Left hindlimb (tissue), 1 donor: Measurements from ENCODE around the gene ZNF813.
"Not testable (repeated sequence)": the region's sequence is repeated elsewhere in the genome, so short reads cannot be mapped to it uniquely, and the experiment has no call there.

Experiments used
- DNase-seq: peaks from one replicate; pipeline ENCODE4 v3.0.0-alpha.2; 2018

ZNF813 gene

DNA sequence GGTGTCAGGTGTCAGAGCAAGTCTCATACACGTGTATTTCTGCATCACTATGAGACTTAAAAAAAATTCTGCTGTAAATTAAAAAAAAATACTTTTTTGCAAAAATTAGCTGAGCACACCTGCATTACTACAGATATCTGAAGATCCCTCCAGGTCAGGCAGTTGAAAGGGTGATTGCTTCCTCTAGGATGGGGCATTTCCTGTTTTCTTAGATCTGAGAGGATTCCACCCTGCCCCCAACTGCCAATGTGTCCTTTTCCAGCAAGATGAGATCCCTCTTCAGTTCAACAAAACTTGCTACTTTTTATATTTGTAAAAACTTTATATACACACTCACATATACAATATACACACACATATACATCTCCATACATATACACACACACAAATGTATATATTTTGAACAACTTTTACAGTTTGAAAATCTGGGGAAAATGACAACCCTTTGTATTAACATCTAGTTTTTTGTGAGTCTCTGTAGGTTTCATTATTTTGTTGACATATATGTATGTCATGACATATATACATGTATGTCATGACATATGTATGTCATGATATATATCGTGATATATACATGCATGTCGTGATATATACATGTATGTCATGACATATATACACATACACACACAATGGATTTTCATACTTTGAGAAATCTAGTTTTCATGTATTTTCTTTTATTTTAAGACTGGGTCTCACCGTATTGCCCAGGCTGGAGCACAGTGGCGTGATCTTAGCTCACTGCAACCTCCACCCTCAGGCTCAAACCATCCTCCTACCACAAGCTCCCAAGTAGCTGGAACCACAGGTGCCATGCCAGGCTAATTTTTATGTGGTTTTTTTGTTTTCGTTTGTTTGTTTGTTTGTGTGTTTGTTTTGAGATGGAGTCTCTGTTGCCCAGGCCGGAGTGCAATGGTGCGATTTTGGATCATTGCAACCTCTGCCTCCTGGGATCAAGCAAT is 17.8 kb downstream of the ZNF813 start:
- DNase-seq: no peak

DNA sequence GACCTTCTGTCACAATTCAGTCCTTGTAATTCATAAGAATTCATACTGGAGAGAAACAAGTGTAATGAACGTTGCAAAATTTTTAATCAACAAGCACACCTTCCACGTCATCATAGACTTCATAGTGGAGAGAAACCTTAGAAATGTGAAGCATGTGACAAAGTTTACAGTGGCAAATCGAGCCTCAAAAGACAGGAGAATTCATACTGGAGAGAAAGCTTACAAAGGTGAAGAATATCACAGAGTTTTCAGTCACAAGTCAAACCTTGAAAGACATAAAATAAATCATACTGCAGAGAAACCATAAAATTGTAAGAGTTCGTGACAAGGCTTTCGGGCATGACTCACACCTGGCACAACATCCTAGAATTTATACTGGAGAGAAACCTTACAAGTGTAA is 24.6 kb downstream of the ZNF813 start:
- DNase-seq: no peak

DNA sequence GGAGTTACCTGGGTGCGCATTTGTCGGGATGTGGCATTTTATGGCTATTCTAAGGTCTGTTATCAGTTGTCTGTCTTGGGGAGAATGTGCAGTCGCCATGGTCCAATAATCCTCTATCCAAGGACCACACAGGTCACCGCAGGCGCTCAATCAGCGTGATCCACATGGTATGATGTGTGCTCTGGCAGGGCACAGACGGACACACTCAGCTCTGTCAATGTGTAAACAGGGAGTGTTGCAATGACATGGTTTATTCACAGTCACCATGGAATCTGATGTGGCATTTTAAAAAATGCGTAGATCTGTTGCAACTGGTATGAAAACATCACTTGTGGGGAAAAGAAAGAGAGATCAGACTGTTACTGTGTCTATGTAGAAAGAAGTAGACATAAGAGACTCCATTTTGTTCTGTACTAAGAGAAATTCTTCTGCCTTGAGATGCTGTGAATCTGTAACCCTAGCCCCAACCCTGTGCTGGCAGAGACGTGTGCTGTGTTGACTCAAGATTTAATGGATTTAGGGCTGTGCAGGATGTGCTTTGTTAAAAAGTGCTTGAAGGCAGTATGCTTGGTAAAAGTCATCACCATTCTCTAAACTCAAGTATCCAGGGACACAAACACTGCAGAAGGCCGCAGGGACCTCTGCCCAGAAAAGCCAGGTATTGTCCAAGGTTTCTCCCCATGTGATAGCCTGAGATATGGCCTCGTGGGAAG is 29.9 kb downstream of the ZNF813 start:
- DNase-seq: not testable (repeated sequence)

DNA sequence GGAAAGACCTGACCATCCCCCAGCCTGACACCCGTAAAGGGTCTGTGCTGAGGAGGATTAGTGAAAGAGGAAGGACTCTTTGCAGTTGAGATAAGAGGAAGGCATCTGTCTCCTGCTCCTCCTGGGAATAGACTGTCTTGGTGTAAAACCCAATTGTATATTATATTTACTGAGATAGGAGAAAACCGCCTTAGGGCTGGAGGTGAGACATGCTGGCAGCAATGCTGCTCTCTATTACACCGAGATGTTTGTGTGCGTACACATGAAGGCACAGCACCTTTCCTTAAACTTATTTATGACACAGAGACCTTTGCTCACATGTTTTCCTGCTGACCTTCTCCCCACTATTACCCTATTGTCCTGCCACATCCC is 30.5 kb downstream of the ZNF813 start:
- DNase-seq: not testable (repeated sequence)

DNA sequence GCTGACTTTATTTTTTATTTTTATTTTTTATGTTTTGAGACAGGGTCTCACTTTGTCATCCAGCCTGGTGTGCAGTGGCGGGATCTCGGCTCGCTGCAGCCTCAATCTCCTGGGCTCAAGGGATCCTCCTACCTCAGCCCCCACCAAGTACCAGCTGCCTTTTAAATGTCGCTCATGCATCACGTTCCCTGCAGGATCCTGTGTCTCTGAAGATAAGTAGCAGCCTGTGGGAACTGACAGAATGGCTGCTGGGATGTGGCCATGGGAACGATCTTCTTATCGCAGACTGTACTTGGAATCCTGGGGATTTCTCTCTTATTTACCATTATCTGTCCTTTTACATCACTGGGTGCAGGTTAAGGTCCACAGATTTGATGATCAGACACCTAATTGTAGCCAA is 35.6 kb downstream of the ZNF813 start:
- DNase-seq: not testable (repeated sequence)

DNA sequence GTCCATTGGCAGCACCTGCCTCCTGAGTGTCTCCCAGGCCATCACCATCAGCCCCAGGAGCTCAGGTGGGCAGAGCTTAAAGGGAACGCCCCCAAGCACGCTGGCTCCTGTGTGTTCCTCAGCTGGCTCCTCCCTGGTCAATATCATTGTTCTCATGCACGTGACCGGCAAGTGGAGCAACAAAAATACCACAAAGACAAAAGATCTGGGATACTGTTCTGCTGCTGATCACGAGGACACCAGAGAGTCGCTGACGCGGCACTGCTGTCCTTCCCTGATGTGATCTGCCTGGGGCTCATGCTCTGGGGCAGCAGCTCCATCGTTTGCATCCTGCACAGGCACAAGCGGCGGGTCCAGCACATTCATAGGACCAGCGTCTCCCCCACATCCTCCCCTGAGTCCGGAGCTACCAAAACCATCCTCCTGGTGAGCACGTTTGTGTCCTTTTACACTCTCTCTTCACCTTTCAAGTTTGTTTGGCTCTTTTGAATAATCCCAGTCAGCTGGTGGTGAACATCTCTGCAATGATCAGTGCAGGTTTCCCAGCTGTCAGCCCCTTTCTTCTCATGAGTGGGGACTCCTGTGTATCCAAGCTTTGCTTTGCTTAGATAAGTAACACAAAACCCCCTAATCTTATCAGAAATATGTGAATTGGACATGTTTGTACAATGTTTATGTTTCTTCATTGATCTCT is 36.3 kb downstream of the ZNF813 start:
- DNase-seq: not testable (repeated sequence)

DNA sequence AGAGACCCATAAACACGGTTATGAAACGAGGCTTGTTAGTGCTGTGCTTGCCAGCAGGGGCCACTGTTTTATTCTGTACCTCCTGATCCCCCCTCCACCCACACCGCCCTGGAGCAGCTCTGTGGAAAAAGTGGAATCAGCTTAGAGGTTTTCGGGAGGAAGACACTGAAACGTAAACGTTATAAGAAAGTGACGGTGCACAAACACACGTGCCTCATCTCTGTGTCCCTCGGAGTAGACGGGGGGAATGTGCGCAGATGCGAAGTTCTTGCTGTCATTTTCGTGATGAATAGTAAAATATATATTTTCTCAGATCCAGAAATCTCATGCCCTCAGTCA is 36.8 kb downstream of the ZNF813 start:
- not testable (repeated sequence) for DNase-seq

DNA sequence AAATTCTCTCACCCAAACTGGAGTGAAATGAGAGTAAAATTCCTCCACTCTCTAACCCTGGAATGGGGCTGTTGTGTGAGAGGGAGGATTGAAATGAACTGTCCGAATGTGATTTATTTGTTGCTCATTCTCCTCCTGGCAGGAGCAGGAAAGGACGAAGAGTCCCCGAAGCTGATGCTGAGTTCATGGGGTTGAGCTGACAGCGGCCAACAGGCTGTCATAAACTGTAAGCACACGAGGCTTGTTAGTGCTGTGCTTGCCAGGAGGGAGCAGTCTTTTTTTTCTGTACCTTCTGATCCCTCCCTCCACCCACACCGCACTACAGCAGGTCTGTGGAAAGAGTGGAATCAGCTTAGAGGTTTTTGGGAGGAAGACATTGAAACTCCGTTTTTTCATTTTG is 37.4 kb downstream of the ZNF813 start:
- DNase-seq: no peak

DNA sequence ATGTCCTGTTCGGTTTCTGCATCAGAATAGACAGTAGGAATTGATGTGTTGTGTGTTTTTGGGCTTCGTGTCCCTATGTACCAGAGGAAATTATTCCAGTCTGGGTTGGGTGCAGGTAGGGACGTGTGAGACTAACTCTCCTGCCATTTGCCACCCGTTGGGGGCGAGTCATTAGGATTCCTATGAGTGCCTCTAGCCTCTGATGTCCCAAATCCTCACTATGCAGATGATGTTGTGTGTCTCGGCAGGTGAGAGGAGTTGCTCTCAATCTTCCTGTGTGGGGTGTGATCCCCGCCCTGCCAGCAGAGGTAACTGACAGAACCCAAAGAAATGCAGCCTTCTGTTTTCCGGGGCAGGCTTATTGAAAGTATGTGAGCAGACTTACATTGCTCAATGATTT is 39.2 kb downstream of the ZNF813 start:
- no peak for DNase-seq

DNA sequence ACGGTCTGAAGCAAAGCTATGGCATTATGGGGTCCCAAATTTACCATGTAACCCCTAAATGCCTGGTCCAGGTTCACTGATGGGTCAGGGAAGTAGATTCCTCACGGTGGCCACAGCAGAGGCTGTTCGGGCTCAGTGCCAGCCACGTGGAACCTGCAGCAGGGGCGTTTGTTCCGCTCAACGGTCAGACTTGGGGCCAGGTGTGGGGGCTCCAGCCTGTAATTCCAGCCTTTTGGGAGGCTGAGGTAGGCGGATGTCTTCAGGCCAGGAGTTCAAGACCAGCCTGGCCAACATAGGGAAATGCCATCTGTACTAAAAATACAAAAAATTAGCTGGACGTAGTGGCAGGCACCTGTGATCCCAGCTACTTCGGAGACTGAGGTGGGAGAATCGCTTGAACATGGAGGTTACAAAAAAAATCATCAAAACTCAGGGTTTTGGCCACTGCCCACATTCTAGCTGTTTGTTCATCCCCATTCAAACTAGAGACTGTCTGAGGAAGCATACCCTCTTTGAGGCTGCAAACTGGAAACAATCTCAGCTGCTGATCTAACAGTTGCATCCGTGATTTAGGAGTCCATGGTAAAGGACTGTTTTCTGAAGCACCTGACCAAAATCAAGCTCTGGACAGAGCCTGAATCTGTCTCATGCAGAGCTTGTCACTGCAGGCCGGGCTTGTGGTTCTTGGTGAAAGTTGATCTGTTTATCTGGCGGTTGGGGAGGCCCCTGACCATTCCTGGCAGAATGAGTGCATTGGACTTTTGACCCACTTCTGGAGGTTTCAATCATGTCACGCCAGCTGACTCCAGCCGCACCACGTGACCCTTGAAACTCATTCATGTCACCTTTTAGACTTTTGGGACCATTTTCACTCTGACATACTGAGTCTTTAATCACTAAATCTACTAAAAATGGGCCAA is 40.2 kb downstream of the ZNF813 start:
- DNase-seq: no peak

DNA sequence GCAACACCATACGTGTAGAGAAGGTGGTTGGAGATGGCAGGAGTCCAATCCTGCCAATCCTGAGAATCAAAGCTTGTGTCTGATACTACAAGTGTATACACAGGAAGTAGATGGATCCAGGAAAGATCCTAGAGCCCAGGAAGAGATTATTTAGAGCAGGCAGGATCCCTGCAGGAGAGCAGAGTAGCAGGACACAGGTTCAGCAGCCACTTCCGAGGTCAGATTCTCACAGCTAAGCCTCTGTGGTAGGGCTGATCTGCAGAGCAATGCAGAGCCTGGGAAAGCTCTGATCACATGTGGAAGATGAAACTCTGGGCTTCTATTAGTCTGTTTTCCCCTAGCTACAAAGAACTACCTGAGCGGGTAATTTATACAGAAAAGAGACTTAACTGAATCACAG is 41.9 kb downstream of the ZNF813 start:
- no peak for DNase-seq

DNA sequence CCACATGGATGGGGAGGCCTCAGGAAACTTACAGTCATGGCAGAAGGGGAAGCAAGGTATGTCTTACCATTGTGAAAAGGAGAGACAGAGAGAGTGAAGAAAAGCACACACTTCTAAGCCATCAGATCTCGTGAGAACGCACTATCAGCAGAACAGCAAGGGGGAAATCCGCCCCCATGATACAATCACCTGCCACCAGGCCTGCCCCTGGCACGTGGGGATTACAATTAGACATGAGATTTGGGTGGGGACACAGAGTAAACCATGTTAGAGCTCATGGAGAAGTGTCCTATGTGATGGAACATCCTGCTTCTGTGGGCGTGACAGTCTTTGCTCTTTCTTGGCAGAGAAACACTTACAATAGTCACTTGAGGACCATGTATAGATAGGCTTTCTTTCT is 42.3 kb downstream of the ZNF813 start:
- no peak for DNase-seq

DNA sequence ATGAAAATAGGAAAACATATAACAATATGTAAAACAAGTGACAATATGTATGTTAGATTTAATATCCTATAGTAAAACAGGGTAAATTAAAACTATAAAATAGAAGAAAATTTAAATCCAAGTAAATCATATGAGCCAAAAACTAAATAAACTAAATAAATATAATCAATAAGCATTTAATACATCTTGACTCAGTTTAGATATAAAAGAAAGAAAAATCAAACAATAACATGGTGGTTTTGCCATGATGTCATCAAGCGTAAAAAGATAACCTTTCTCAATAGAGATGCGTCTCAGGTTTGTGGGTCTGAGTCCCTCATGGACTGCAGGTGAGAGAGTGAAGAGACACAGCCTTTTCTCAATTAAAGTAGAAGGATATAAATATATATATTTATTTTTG is 43.8 kb downstream of the ZNF813 start:
- no peak for DNase-seq

DNA sequence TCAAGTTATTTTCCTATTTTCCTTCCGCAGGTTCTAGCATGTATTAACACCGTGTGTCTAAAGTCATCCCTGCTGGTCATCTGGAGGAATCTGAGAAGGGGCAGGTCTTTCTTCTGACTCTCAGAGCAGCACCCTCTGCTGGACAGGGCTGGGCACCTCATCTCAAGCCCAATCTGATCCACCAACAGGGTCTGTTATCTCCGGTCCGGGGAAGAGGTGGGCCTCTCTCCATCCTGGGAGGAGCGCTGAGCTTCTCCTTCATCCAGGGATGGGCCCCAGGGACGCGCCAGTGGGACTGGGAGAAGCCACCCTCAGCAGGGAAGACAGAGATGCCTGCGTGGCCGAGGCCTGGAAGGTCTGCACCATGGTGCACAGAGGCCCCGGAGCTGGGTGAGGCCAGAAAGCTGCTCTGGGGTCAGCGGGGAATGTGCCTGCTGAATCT is 44.4 kb downstream of the ZNF813 start:
- DNase-seq: peak; percentile 46

DNA sequence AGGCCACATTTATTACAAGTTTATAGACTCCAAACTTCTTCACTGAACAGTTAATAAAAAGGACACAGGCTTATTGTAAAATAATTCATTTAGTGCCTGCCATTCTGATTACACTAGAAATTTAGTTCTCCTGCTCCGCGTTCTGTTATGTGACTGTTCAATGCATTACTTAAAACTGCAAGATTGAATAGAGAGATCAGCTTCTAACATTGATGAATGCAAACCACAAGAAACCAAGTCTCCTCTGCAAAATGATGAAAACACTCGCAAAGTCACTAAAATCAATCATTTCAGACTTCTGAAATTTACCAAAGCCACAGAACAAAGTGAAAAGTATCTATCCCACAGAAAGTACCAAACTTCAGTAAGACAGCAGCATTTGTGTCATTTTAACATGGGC is 47.5 kb downstream of the ZNF813 start:
- not testable (repeated sequence) for DNase-seq

DNA sequence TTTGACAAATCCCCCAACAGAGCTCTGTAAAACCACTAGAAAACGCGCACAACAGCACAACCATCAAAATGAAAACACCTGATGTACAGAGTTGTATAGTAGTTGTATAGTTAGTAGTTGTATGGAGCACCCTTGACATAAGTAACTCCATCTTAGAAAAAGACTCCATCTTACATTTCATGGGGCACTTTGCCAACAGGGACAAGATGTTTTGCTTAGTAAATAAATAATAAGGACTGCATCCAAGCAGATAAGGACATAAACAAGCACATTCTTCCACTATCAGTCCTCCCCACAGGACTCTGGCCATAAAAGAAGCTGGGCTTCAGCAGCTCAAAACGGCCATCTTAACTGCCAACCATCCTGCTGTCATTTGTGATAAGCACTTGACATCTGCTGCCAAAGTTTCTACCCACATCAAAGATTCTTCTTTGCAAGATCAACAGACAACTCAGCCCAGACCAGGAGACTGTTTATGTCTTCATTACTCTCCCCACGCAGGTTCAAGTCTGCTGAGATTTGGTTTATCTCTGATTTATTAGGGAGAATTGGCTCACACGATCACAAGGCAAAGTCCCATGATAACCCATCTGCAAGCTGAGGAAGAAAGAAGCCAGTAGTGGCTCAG is 49.7 kb downstream of the ZNF813 start:
- no peak for DNase-seq

DNA sequence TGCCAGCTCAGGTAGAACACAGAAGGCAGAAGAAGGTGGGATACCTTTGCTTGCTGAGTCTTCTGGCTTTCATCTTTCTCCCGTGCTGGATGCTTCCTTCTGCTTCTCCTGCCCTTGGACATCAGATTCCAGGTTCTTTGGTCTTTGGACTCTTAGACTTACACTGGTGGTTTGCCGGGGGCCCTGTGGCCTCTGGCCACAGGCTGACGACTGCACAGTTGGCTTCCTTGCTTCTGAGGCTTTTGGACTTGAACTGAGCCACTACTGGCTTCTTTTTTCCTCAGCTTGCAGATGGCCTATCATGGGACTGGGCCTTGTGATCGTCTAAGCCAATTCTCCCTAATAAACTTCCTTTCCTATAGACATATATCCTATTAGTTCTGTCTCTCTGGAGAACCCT is 50.6 kb downstream of the ZNF813 start:
- no peak for DNase-seq

DNA sequence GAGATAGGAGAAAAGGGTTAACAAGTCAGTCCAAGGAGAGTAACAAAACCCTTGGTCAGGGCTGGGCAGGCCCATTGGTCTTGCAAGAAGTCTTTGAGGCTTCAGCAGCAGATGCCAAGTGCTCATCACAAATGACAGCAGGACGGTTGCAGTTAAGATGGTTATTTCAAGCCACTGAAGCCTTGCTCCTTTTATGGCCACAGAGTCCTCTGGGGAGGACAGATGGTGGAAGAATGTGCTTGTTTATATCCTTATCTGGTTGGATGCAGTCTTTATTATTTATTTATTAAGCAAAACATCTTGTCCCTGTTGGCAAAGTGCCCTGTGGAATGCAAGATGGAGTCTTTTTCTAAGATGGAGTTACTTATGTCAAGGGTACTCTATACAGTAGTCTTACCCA is 51.2 kb downstream of the ZNF813 start:
- DNase-seq: no peak

DNA sequence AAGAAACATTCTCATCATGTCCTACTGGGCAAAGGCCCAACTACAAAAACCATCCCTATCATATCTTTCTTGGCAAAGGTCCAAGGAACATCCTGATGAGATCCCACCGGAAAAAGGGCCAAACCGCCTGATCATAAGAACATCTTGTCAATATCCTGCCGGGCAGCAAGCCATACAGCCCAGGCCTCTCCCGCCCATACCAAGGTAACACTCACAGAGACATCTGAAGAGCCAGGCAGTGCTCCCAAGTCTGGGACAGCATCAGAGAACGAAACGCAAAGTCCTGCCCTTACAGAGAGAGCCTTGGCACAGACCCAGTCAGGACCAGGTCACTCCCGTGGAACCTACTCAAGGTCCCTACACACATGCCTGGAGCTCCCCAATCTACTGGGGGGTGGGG is 51.9 kb downstream of the ZNF813 start:
- DNase-seq: peak; percentile 34

DNA sequence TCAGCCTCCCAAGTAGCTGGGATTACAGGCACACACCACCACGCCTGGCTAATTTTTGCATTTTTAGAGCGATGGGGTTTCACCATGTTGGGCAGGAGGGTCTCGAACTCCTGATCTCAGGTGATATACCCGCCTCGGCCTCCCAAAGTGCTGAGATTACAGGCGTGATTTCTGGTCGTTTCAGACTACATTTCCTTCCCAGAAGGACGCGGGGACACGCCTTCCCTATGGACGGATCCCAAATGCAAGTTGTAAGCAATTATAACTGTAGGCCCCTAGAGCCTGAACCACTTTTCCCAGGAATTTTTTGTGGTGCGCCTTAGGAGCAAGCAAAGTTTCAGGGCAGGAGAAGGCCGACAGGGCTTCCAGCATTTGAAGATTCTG is 52.6 kb downstream of the ZNF813 start:
- no peak for DNase-seq

DNA sequence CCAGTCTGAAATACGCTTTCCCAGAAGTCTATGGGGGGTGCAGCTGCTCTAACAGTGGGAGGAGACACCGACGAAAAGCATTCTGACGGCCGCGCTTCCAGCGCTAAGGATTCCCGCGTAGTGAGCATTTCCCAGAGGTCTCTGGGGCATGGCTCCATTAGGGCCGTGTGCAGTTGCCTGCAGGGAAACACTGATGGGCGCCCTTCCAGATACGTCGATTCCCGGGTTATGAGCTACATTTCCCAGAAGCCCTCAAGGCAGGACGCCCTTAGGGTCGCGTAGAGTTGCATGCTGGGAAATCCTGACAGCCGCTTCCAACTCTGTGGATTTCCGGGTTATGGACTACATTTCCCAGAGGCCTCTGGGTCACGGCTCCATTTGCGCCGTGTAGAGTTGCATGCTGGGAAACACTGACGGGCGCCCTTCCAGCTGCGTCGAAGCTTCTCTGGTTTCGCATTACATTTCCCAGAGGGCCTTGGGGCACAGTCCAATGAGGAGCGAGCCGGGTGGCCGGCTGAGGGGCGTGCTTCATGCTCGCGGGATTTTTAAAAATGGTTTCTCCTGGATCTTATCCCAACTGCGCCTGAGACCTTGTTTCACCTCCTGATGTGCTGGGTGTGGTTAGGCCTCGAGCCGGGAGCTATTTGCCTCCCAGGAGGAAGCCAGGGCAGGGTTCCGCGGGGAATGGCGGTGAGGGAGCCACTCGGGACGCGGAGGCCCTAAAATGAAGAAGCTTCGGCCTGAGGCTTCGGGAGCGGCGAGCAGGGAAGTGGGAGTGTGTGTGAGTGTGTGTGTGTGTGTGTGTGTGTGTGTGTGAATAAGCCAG is 53.2 kb downstream of the ZNF813 start:
- peak; percentile 99 for DNase-seq
